HG02571 (cell line): Measurements from ENCODE around the gene SVIL.
A peak's percentile ranks its signal among the peaks of the same experiment; 100 is the strongest.
"Not testable (repeated sequence)": the region's sequence is repeated elsewhere in the genome, so short reads cannot be mapped to it uniquely, and the experiment has no call there.

Experiments
- ATAC-seq: cut with Tn5 transposase; IDR thresholded peaks from one replicate; pipeline ENCODE4 v1.9.1; 2021; ENCODE audit warnings: mild to moderate bottlenecking, moderate library complexity; ENCODE audit not compliant: unreplicated experiment

Gene SVIL

GRCh38 chr10:29524294-29524693 is 110.5 kb downstream of the SVIL start:
- ATAC-seq: no peak

- ATAC-seq: no peak
Observed at GRCh38 chr10:29522918-29523317, 111.9 kb downstream of the SVIL start.

GRCh38 chr10:29522061-29522855 is 112.5 kb downstream of the SVIL start:
- ATAC-seq: no peak

- ATAC-seq: no peak
Observed at GRCh38 chr10:29519659-29520058, 115.1 kb downstream of the SVIL start.

GRCh38 chr10:29517352-29517923 is 117.3 kb downstream of the SVIL start:
- ATAC-seq: no peak

- ATAC-seq: not testable (repeated sequence)
Observed at GRCh38 chr10:29516309-29516932, 118.3 kb downstream of the SVIL start.

- not testable (repeated sequence) for ATAC-seq
Observed at GRCh38 chr10:29515879-29516278, 118.9 kb downstream of the SVIL start.

GRCh38 chr10:29515104-29515503 is 119.7 kb downstream of the SVIL start:
- ATAC-seq: not testable (repeated sequence)

GRCh38 chr10:29514306-29514705 is 120.5 kb downstream of the SVIL start:
- no peak for ATAC-seq

GRCh38 chr10:29512425-29512974 is 122.3 kb downstream of the SVIL start:
- ATAC-seq: no peak

- ATAC-seq: not testable (repeated sequence)
Observed at GRCh38 chr10:29511806-29512205, 123.0 kb downstream of the SVIL start.

- ATAC-seq: not testable (repeated sequence)
Observed at GRCh38 chr10:29510483-29511157, 124.2 kb downstream of the SVIL start.

- no peak for ATAC-seq
Observed at GRCh38 chr10:29508554-29509244, 126.1 kb downstream of the SVIL start.

- not testable (repeated sequence) for ATAC-seq
Observed at GRCh38 chr10:29507750-29508149, 127.0 kb downstream of the SVIL start.

GRCh38 chr10:29506324-29506921 is 128.3 kb downstream of the SVIL start:
- ATAC-seq: peak; percentile 56

- no peak for ATAC-seq
Observed at GRCh38 chr10:29502351-29502750, 132.4 kb downstream of the SVIL start.

- ATAC-seq: no peak
Observed at GRCh38 chr10:29501692-29502091, 133.1 kb downstream of the SVIL start.

- ATAC-seq: no peak
Observed at GRCh38 chr10:29499993-29500537, 134.7 kb downstream of the SVIL start.

GRCh38 chr10:29496341-29497162 is 138.2 kb downstream of the SVIL start:
- ATAC-seq: peak; percentile 61
